Stimulated activated memory B cell treated with anti-CD40 and anti-IgM and Interleukin-4, amounts not matched to agents 10 μg/mL and 1 μg/mL and 100 μg/mL, for 72 hours (primary cell): Measurements from ENCODE around the gene CDH13.

Experiments
- ATAC-seq: fragments of 150-1000 bp; cut with Tn5 transposase; 2 replicates; pipeline ENCODE4 v1.10.0; 2021
- H3K27ac Mint-ChIP-seq: one replicate; pipeline ENCODE4 v1.8.0; 2022; ENCODE audit warnings: mild to moderate bottlenecking, mixed read lengths
- H3K27me3 Mint-ChIP-seq: one replicate; pipeline ENCODE4 v1.8.0; 2022; ENCODE audit warnings: mixed read lengths
- H3K36me3 Mint-ChIP-seq: one replicate; pipeline ENCODE4 v1.8.0; 2022; ENCODE audit warnings: mixed read lengths
- H3K4me1 Mint-ChIP-seq: one replicate; pipeline ENCODE4 v1.8.0; 2022; ENCODE audit warnings: mixed read lengths
- H3K4me3 Mint-ChIP-seq: one replicate; pipeline ENCODE4 v1.8.0; 2022; ENCODE audit warnings: mild to moderate bottlenecking, moderate library complexity, mixed read lengths
- H3K9me3 Mint-ChIP-seq: one replicate; pipeline ENCODE4 v1.8.0; 2022; ENCODE audit warnings: mixed read lengths

Gene CDH13

DNA sequence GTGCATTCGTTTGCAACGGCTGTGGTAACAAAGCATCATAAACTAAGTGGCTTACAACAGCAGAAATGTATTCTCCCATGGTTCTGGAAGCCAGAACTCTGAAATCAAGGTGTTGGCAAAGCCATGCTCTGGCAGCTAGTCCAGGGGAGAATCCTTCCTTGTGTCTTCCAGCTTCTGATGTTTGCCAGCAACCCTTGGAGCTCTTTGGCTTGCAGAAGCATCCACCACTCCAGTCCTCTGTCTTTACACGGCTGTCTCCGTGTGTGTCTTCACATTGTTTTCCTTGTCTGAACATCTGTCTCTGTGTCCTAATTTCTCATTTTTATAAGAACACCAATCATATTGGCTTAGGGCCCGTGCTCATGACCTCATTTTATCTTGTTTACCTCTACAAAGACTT lies 915.7 kb downstream of the CDH13 start:
- Mint-ChIP-seq H3K4me3 (no peak overlapping the region), H3K27ac (no peak overlapping the region), H3K36me3 (no peaks in the 10 kb centered on the region), H3K4me1 (no peaks in the 10 kb centered on the region), H3K9me3 (peaks cover 2% of the 10 kb centered on the region), H3K27me3 (peaks cover 3% of the 10 kb centered on the region)
- no peak for ATAC-seq

GRCh38 chr16:83549316-83550182 lies 922.8 kb downstream of the CDH13 start:
- H3K9me3 Mint-ChIP-seq: peaks cover 8% of the 10 kb centered on the region
- no peak for ATAC-seq
- H3K27ac Mint-ChIP-seq: no peak overlapping the region
- H3K4me1 Mint-ChIP-seq: no peaks in the 10 kb centered on the region
- H3K4me3 Mint-ChIP-seq: no peak overlapping the region
- peaks cover 29% of the 10 kb centered on the region for H3K27me3 Mint-ChIP-seq
- H3K36me3 Mint-ChIP-seq: no peaks in the 10 kb centered on the region

GRCh38 chr16:83550183-83550569 lies 923.4 kb downstream of the CDH13 start:
- H3K9me3 Mint-ChIP-seq: peaks cover 8% of the 10 kb centered on the region
- ATAC-seq: no peak
- H3K27me3 Mint-ChIP-seq: peaks cover 35% of the 10 kb centered on the region
- no peak overlapping the region for H3K4me3 Mint-ChIP-seq
- no peaks in the 10 kb centered on the region for H3K36me3 Mint-ChIP-seq
- H3K27ac Mint-ChIP-seq: no peak overlapping the region
- no peaks in the 10 kb centered on the region for H3K4me1 Mint-ChIP-seq

DNA sequence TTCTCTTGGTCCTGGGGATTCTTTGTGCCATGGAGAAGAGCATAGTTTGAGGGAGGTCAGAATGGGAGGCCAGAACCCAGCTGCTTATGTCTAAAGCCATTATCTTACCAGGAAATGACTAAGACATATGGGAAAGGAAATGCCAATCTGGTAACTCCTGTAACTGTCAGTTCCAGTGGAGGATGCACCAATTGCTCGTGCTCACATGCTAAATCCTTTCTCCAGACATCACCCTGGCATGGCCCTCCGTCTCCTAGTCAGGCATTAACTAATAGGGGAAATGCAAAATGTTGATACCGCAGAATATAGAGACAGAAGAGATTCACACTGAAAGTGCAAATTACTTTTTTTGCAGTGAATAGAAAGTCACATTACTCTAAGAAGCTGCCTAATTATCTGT lies 925.5 kb downstream of the CDH13 start:
- ATAC-seq: no peak
- no peaks in the 10 kb centered on the region for H3K4me1 Mint-ChIP-seq
- H3K27me3 Mint-ChIP-seq: peaks cover 35% of the 10 kb centered on the region
- no peak overlapping the region for H3K4me3 Mint-ChIP-seq
- no peaks in the 10 kb centered on the region for H3K36me3 Mint-ChIP-seq
- H3K9me3 Mint-ChIP-seq: peaks cover 8% of the 10 kb centered on the region
- H3K27ac Mint-ChIP-seq: no peak overlapping the region

- H3K4me1 Mint-ChIP-seq: no peaks in the 10 kb centered on the region
- peaks cover 3% of the 10 kb centered on the region for H3K9me3 Mint-ChIP-seq
- H3K4me3 Mint-ChIP-seq: no peak overlapping the region
- H3K27me3 Mint-ChIP-seq: peaks cover 32% of the 10 kb centered on the region
- H3K36me3 Mint-ChIP-seq: no peaks in the 10 kb centered on the region
- no peak overlapping the region for H3K27ac Mint-ChIP-seq
- ATAC-seq: no peak
These were observed 926.2 kb downstream of the CDH13 start for GRCh38 chr16:83552930-83553329.

- no peak overlapping the region for H3K27ac Mint-ChIP-seq
- H3K27me3 Mint-ChIP-seq: peaks cover 41% of the 10 kb centered on the region
- H3K4me3 Mint-ChIP-seq: no peak overlapping the region
- H3K4me1 Mint-ChIP-seq: no peaks in the 10 kb centered on the region
- no peak for ATAC-seq
- H3K9me3 Mint-ChIP-seq: peaks cover 3% of the 10 kb centered on the region
- no peaks in the 10 kb centered on the region for H3K36me3 Mint-ChIP-seq
These were observed 927.3 kb downstream of the CDH13 start for GRCh38 chr16:83554096-83554495.

- H3K27ac Mint-ChIP-seq: no peak overlapping the region
- H3K27me3 Mint-ChIP-seq: peaks cover 46% of the 10 kb centered on the region
- no peaks in the 10 kb centered on the region for H3K36me3 Mint-ChIP-seq
- no peaks in the 10 kb centered on the region for H3K4me1 Mint-ChIP-seq
- peaks cover 5% of the 10 kb centered on the region for H3K9me3 Mint-ChIP-seq
- ATAC-seq: no peak
- H3K4me3 Mint-ChIP-seq: no peak overlapping the region
These were observed 927.8 kb downstream of the CDH13 start for GRCh38 chr16:83554540-83554939.

DNA sequence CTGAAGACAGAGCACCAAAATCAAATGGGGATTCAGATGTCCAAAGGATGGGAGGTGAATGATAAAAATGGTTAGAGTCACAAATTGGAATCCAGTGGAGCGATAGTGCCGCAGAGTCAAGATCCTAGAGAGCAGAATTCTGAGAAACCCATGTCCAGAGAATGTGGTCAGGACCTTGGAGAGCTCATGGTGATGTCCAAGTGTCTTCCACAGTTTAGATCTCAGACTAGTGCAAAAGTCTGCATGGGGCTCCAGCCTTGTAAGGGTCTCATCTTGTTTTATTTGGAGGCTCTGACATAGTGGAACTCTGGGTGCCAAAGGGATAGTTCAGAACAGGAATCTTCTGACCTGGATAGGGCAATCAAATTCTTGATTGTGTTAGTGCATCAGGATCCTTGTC lies 935.1 kb downstream of the CDH13 start:
- no peaks in the 10 kb centered on the region for H3K4me1 Mint-ChIP-seq
- no peak for ATAC-seq
- no peaks in the 10 kb centered on the region for H3K36me3 Mint-ChIP-seq
- H3K9me3 Mint-ChIP-seq: peaks cover 2% of the 10 kb centered on the region
- no peak overlapping the region for H3K4me3 Mint-ChIP-seq
- H3K27ac Mint-ChIP-seq: no peak overlapping the region
- H3K27me3 Mint-ChIP-seq: peaks cover 27% of the 10 kb centered on the region

- no peak overlapping the region for H3K4me3 Mint-ChIP-seq
- no peak for ATAC-seq
- no peaks in the 10 kb centered on the region for H3K4me1 Mint-ChIP-seq
- no peaks in the 10 kb centered on the region for H3K36me3 Mint-ChIP-seq
- peaks cover 21% of the 10 kb centered on the region for H3K27me3 Mint-ChIP-seq
- no peaks in the 10 kb centered on the region for H3K9me3 Mint-ChIP-seq
- H3K27ac Mint-ChIP-seq: no peak overlapping the region
These were observed 941.6 kb downstream of the CDH13 start for GRCh38 chr16:83568345-83568744.

DNA sequence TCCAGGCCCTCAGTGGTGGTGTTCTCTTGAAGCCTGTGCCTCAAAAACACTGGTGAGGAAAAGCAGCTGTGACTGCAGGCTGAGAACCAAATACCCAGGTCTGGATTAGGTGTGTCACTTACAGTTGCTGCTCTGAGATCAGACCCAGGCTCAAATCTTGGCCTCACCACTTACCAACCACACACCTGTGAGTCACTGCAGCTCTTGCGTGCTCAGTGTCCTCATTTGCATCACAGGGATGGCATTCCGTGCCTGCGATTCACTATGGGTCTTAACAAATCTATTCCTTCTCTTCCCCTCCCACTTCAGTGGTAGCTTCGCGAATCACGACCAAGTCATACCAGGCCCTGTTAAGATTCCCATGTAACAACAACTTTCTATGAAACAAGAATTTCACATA lies 947.6 kb downstream of the CDH13 start:
- H3K27me3 Mint-ChIP-seq: peaks cover 7% of the 10 kb centered on the region
- H3K4me3 Mint-ChIP-seq: no peak overlapping the region
- no peak for ATAC-seq

GRCh38 chr16:83577078-83577745 lies 950.4 kb downstream of the CDH13 start:
- H3K36me3 Mint-ChIP-seq: no peaks in the 10 kb centered on the region

More for the DNA sequence above, 947.6 kb downstream of the CDH13 start:
- Mint-ChIP-seq H3K27ac (no peak overlapping the region), H3K9me3 (peaks cover 11% of the 10 kb centered on the region), H3K4me1 (peaks cover 3% of the 10 kb centered on the region), H3K36me3 (no peaks in the 10 kb centered on the region)

GRCh38 chr16:83578171-83578570 lies 951.4 kb downstream of the CDH13 start:
- peaks cover 28% of the 10 kb centered on the region for H3K27me3 Mint-ChIP-seq
- peaks cover 13% of the 10 kb centered on the region for H3K4me1 Mint-ChIP-seq
- no peaks in the 10 kb centered on the region for H3K36me3 Mint-ChIP-seq
- no peak for ATAC-seq
- H3K4me3 Mint-ChIP-seq: no peak overlapping the region
- peaks cover 11% of the 10 kb centered on the region for H3K9me3 Mint-ChIP-seq
- H3K27ac Mint-ChIP-seq: no peak overlapping the region

More at GRCh38 chr16:83577078-83577745, 950.4 kb downstream of the CDH13 start:
- peaks cover 13% of the 10 kb centered on the region for H3K4me1 Mint-ChIP-seq
- no peak overlapping the region for H3K27ac Mint-ChIP-seq
- H3K9me3 Mint-ChIP-seq: peaks cover 11% of the 10 kb centered on the region
- H3K4me3 Mint-ChIP-seq: no peak overlapping the region
- peaks cover 28% of the 10 kb centered on the region for H3K27me3 Mint-ChIP-seq
- no peak for ATAC-seq

DNA sequence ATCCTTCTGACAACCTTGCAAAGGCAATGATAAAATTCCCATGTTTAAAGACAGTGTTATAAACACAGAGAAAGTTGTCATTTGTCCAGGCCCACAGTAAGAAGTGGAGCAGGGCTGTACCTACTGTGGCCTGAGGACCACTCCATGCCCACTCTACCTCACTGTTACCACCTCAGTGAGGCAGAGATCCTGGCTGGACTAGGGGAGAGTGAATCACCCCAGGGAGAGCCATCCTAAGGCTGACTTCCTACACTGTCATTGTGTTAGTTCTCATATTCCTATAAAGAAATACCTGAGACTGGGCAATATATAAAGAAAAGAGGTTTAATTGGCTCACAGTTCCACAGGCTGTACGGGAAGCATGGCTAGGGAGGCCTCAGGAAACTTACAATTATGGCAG lies 952.3 kb downstream of the CDH13 start:
- H3K27me3 Mint-ChIP-seq: peaks cover 28% of the 10 kb centered on the region
- H3K36me3 Mint-ChIP-seq: no peaks in the 10 kb centered on the region
- no peak for ATAC-seq
- peaks cover 11% of the 10 kb centered on the region for H3K9me3 Mint-ChIP-seq
- H3K4me1 Mint-ChIP-seq: peaks cover 13% of the 10 kb centered on the region
- no peak overlapping the region for H3K27ac Mint-ChIP-seq
- H3K4me3 Mint-ChIP-seq: no peak overlapping the region

DNA sequence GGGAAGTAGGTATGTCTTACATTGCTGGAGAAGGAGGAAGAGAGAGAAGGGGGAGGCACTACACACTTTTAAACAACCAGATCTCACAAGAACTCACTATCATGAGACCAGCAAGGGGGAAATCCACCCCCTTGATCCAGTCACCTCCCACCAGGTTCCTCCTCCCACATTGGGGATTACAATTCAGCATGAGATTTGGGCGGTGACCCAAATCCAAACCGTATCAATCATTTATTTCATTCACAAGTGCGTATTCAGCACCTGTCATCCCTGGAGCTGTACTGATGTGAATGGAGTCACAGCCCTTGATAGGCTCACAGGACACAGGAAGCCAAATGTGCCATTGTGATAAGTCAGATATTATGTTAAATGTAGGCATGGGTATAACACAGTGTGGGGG lies 952.7 kb downstream of the CDH13 start:
- Mint-ChIP-seq H3K4me3 (no peak overlapping the region), H3K36me3 (no peaks in the 10 kb centered on the region), H3K9me3 (peaks cover 11% of the 10 kb centered on the region), H3K27ac (no peak overlapping the region), H3K4me1 (peaks cover 13% of the 10 kb centered on the region), H3K27me3 (peaks cover 31% of the 10 kb centered on the region)
- ATAC-seq: no peak

- no peak overlapping the region for H3K4me3 Mint-ChIP-seq
- peaks cover 13% of the 10 kb centered on the region for H3K4me1 Mint-ChIP-seq
- H3K27me3 Mint-ChIP-seq: peaks cover 47% of the 10 kb centered on the region
- H3K27ac Mint-ChIP-seq: no peak overlapping the region
- peak; percentile 65 for ATAC-seq
- H3K9me3 Mint-ChIP-seq: peaks cover 6% of the 10 kb centered on the region
- no peaks in the 10 kb centered on the region for H3K36me3 Mint-ChIP-seq
These were observed 954.3 kb downstream of the CDH13 start for GRCh38 chr16:83581082-83581481.
